SK-N-SH (cell line): Measurements from ENCODE around the gene SOCS3. TPM values are rescaled to one million over a fixed set of nuclear protein-coding genes. Genes with fewer than 3 reads are reported as not detected.

ENCODE experiments used
- CTCF ChIA-PET: fragments of 300-600, 350-600 bp; formaldehyde crosslinking; extraction: SDS; loops from one replicate; lab custom pipeline; 2021; lab: Yijun Ruan, JAX
- POLR2A ChIA-PET: fragments of 350-600 bp; sonication (Branson Sonifier 250); formaldehyde crosslinking; extraction: SDS; loops from one replicate; lab custom pipeline; 2020; ENCODE audit warnings: antibody characterized with exemption, inconsistent platforms; lab: Yijun Ruan, JAX
- DNase-seq: peaks from one replicate; pipeline ENCODE4 v3.0.0; 2012
- H2AFZ ChIP-seq: fragments of 200-600 bp; sonication (generic); 2 replicates; pipeline ENCODE4 v1.8.1; 2016; ENCODE audit warnings: antibody characterized with exemption, mild to moderate bottlenecking, low read depth
- H3F3A ChIP-seq: fragments of 200-600 bp; sonication (generic); replicated peaks from 2 replicates; pipeline ENCODE3; 2016; ENCODE audit warnings: antibody characterized with exemption, mild to moderate bottlenecking; ENCODE audit not compliant: insufficient read depth
- H3K27ac ChIP-seq, 2 experiments: fragments of 200-500 bp in 1 of 2; fragments of 200-600 bp in 1 of 2; sonication (Bioruptor generic) in 1 of 2; sonication (generic), shearing (Covaris generic) in 1 of 2; 2 replicates each; pipeline versions ENCODE4 v1.5.1 to v1.6.1; 2014 to 2016; ENCODE audit warnings: low read depth in 2 of 2, inconsistent platforms in 1 of 2, low read length in 1 of 2, mild to moderate bottlenecking in 1 of 2, mixed read lengths in 1 of 2
- H3K27me3 ChIP-seq: fragments of 200-600 bp; sonication (generic), shearing (Covaris generic); 2 replicates; pipeline ENCODE4 v1.6.1; 2016; ENCODE audit warnings: mixed run types; ENCODE audit not compliant: insufficient read depth
- H3K36me3 ChIP-seq, 2 experiments: fragments of 200-500 bp in 1 of 2; fragments of 200-600 bp in 1 of 2; sonication (Bioruptor generic) in 1 of 2; sonication (generic) in 1 of 2; replicated peaks in 1 of 2; 2 replicates each; pipeline versions ENCODE3 to v1.5.1; 2014 to 2016; ENCODE audit warnings: low read length in 1 of 2, mild to moderate bottlenecking in 1 of 2; ENCODE audit not compliant: insufficient read depth in 2 of 2, control insufficient read depth in 1 of 2
- H3K4me1 ChIP-seq, 2 experiments: fragments of 200-500 bp in 1 of 2; fragments of 200-600 bp in 1 of 2; sonication (Bioruptor generic) in 1 of 2; sonication (generic), shearing (Covaris generic) in 1 of 2; 2 replicates each; pipeline versions ENCODE4 v1.5.1 to v1.6.1; 2014 to 2016; ENCODE audit warnings: low read depth in 1 of 2, low read length in 1 of 2, mixed run types in 1 of 2; ENCODE audit not compliant: insufficient read depth in 2 of 2, control insufficient read depth in 1 of 2
- H3K4me2 ChIP-seq: fragments of 200-600 bp; sonication (generic), shearing (Covaris generic); 2 replicates; pipeline ENCODE4 v1.6.1; 2017; ENCODE audit warnings: mixed run types
- H3K4me3 ChIP-seq, 2 experiments: fragments of 200-500 bp in 1 of 2; fragments of 200-600 bp in 1 of 2; sonication (Bioruptor generic) in 1 of 2; sonication (generic), shearing (Covaris generic) in 1 of 2; 2 replicates each; pipeline versions ENCODE4 v1.5.1 to v1.8.1; 2014 to 2016; ENCODE audit warnings: low read depth in 2 of 2, inconsistent platforms in 1 of 2, low read length in 1 of 2, mild to moderate bottlenecking in 1 of 2, mixed read lengths in 1 of 2, moderate library complexity in 1 of 2
- H3K79me2 ChIP-seq: fragments of 200-600 bp; sonication (generic); 2 replicates; pipeline ENCODE4 v1.8.1; 2017; ENCODE audit warnings: mild to moderate bottlenecking; ENCODE audit not compliant: insufficient read depth
- H3K9ac ChIP-seq: fragments of 200-600 bp; sonication (generic); 2 replicates; pipeline ENCODE4 v1.6.1; 2017; ENCODE audit warnings: mixed run types
- H3K9me2 ChIP-seq: fragments of 200-600 bp; sonication (generic); 2 replicates; pipeline ENCODE4 v1.6.1; 2017; ENCODE audit warnings: mixed run types
- H3K9me3 ChIP-seq: fragments of 200-600 bp; sonication (generic); 2 replicates; pipeline ENCODE4 v1.6.1; 2017; ENCODE audit warnings: mixed run types, mild to moderate bottlenecking, moderate library complexity
- H4K20me1 ChIP-seq: fragments of 200-600 bp; sonication (generic); 2 replicates; pipeline ENCODE4 v1.6.1; 2017; ENCODE audit warnings: mild to moderate bottlenecking, mixed run types; ENCODE audit not compliant: insufficient read depth
- CHD2 ChIP-seq: fragments of 150-350 bp; IDR thresholded peaks from 2 replicates; pipeline ENCODE4 v1.6.1; 2018; ENCODE audit warnings: low read length; ENCODE audit not compliant: partially characterized antibody
- CTCF ChIP-seq: fragments of 200-600 bp; sonication (generic); IDR thresholded peaks from 2 replicates; pipeline ENCODE4 v1.6.1; 2017; ENCODE audit warnings: antibody characterized with exemption, mild to moderate bottlenecking, moderate library complexity
- ELF1 ChIP-seq: IDR thresholded peaks from 2 replicates; pipeline ENCODE4 v1.4.0; 2012
- EP300 ChIP-seq, 2 experiments: IDR thresholded peaks; 2 replicates each; pipeline versions ENCODE4 v1.4.0 to v1.6.1; 2012; ENCODE audit warnings: borderline replicate concordance in 1 of 2, low read depth in 1 of 2, low read length in 1 of 2
- FOSL2 ChIP-seq: IDR thresholded peaks from 2 replicates; pipeline ENCODE4 v1.4.0; 2012; ENCODE audit warnings: low read depth, mild to moderate bottlenecking, moderate library complexity, borderline replicate concordance
- FOXJ3 ChIP-seq: sonication (generic); formaldehyde crosslinking; IDR thresholded peaks from 2 replicates; pipeline ENCODE4 v1.5.1; 2020; ENCODE audit warnings: mild to moderate bottlenecking, missing genetic modification reagents
- GATA2 ChIP-seq: sonication (generic); formaldehyde crosslinking; IDR thresholded peaks from 2 replicates; pipeline ENCODE4 v1.5.0; 2020; ENCODE audit warnings: mild to moderate bottlenecking, missing genetic modification reagents
- JUND ChIP-seq: IDR thresholded peaks from 2 replicates; pipeline ENCODE4 v1.4.0; 2012
- MAX ChIP-seq: IDR thresholded peaks from 2 replicates; pipeline ENCODE4 v1.4.0; 2012; ENCODE audit warnings: low read depth
- NFIC ChIP-seq: IDR thresholded peaks from 2 replicates; pipeline ENCODE4 v1.4.0; 2012; ENCODE audit warnings: borderline replicate concordance
- SMC3 ChIP-seq: IDR thresholded peaks from 2 replicates; pipeline ENCODE4 v1.6.1; 2012; ENCODE audit warnings: low read depth, low read length, improper control_type of control experiment
- TCF12 ChIP-seq: IDR thresholded peaks from 2 replicates; pipeline ENCODE4 v1.4.0; 2012
- TEAD4 ChIP-seq: IDR thresholded peaks from 2 replicates; pipeline ENCODE4 v1.4.0; 2012; ENCODE audit warnings: mild to moderate bottlenecking, borderline replicate concordance; ENCODE audit not compliant: insufficient read depth
- USF2 ChIP-seq: fragments of 150-350 bp; IDR thresholded peaks from 2 replicates; pipeline ENCODE4 v1.6.1; 2017; ENCODE audit warnings: antibody characterized with exemption, low read length, low read depth, borderline replicate concordance
- WGBS: methylation state at CpG from one replicate; pipeline ENCODE4 v1.1.6; 2017; ENCODE audit warnings: low lambda C conversion rate; 5-methylcytosine and 5-hydroxymethylcytosine counted together
- polyA plus RNA-seq, 3 experiments: library from polyadenylated mRNA; depleted of rRNA; stranded (reverse); fragments of >200 nt; gene quantifications; 2 replicates each; pipeline ENCODE4 v1.2.3, GENCODE V29; 2012

The SOCS3 gene
- polyA plus RNA-seq, 1 of the 3 experiments (the other 2 are of a cell fraction) = 24.9 TPM

DNA sequence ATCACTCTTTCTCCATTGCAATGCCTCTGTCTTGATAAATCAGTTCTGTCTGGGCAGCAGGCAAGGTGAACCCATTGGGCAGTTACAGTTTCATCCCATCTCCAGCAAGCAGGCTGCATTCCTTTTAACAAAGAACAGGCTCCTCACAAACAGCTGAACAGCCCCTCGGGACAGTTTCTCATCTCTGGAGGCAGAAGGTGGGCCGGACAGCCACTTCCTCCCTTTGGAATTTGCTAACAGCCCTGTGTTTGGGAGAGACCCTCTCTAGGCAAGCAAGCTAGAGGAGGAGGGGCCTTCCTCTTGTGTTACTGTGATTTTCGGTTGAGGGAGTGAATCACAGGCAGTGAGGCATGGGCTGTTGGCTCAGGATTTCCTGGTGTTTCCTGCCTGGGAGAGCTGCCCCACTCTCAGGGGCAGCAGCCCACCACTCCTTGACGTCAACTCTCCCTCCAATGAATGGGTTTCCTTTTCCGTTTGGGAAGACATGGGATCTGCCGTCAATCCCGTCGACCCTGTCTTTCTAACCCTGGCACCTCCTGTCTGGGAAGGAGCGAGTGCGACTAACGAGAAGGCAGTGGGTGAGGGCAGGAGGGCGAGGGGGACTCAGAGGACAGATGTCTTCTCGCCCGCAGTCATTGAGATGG, 14.9 kb upstream of the SOCS3 start:
- Histone ChIP-seq H4K20me1 (0 out of 2 replicates have a peak, but pooled peaks cover under 1% of the 10 kb centered on the region), H3K9me2 (no peaks in the 10 kb centered on the region), H3K9ac (peak overlapping the region; percentile 63), H3K4me3 (no peak overlapping the region), H2AFZ (peak overlapping the region; percentile 82), H3F3A (peaks cover 38% of the 10 kb centered on the region), H3K4me2 (peak overlapping the region; percentile 58), H3K79me2 (peaks cover 19% of the 10 kb centered on the region), H3K27me3 (no peaks in the 10 kb centered on the region), H3K9me3 (no peaks in the 10 kb centered on the region), H3K36me3 (no peaks in the 10 kb centered on the region), H3K27ac (peak overlapping the region; percentile 3 to 86; a peak in 2 of 4 replicates), H3K4me1 (peaks cover 21 to 34% of the 10 kb centered on the region in 2 experiments)
- no peak for TF ChIP-seq CTCF
- TF ChIP-seq SMC3 = no peak
- 0 out of 2 replicates have a peak, but pooled peaks have one; percentile 21 for TF ChIP-seq ELF1
- 0 out of 2 replicates have a peak, but pooled peaks have one; percentile 33 for TF ChIP-seq TEAD4
- TF ChIP-seq USF2 = no peak
- TF ChIP-seq FOSL2 = peak; percentile 77
- TF ChIP-seq GATA2 (CRISPR knock-in tag) = no peak
- peak; percentile 68 for TF ChIP-seq TCF12
- TF ChIP-seq EP300 (IDR thresholded peaks at IDR 0.05; ENCODE audit: borderline replicate concordance in 1 of 2, low read depth in 1 of 2, low read length in 1 of 2) = 0 out of 4 replicates have a peak, but pooled peaks of 1 of the 2 experiments have one; percentile 64
- peak; percentile 51 for TF ChIP-seq JUND
- peak; percentile 30; the same call in 1 of the 2 replicates for TF ChIP-seq NFIC
- TF ChIP-seq MAX = peak; percentile 65; the same call in 1 of the 2 replicates
- CTCF ChIA-PET = interaction anchor here (0.8 to 12.5 kb wide), 2 partner anchors 15 to 198 kb away, joined by 3 to 175 read pairs; partner anchors contain the start of gene SOCS3
- DNase-seq = no peak
- WGBS = 70% methylated on average over 14 of the region's 14 CpGs
- POLR2A ChIA-PET = no interaction called here

DNA sequence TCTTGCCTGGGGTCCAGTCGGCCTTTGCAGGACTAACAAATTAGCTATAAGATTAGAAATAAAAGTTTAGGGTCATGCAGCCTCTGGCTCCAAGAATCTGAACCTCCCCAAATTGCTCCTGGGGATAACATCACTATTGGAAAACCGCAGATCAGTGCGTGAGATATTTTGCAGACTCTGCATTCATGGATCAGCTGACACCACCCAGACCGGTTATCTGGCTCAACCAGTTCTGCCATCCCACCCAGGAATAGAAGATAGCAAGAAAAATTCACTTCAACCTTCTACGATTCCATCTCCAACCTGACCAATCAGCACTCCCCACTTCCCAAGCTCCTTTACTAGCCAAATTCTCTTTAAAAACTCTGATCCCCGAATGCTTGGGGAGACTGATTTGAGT, 14.3 kb upstream of the SOCS3 start:
- no peaks in the 10 kb centered on the region for H3K27me3 ChIP-seq
- H3K4me3 ChIP-seq = no peak overlapping the region
- DNase-seq = no peak
- no peaks in the 10 kb centered on the region for H3K9me2 ChIP-seq
- no peaks in the 10 kb centered on the region for H3K36me3 ChIP-seq
- H3K79me2 ChIP-seq = peaks cover 13% of the 10 kb centered on the region
- TF ChIP-seq CTCF = no peak
- no peak for TF ChIP-seq FOXJ3
- TF ChIP-seq CHD2 = no peak
- peak overlapping the region; percentile 58 for H3K4me2 ChIP-seq
- whole genome bisulfite sequencing = 74% methylated on average over 6 of the region's 6 CpGs
- peak overlapping the region; percentile 63 for H3K9ac ChIP-seq
- H3K27ac ChIP-seq = peak overlapping the region in 1 of 2 experiments; percentile 86; a peak in 2 of 4 replicates
- peak overlapping the region; percentile 82 for H2AFZ ChIP-seq
- ChIA-PET CTCF (interaction anchor here (0.8 to 12.5 kb wide), 3 partner anchors 14 to 198 kb away, joined by 3 to 175 read pairs (median 14); partner anchors contain the start of gene SOCS3), POLR2A (interaction anchor here (0.7 kb wide), 1 partner anchor 15 kb away, joined by 3 read pairs; no protein-coding TSS in a partner anchor)
- H3F3A ChIP-seq = peaks cover 38% of the 10 kb centered on the region
- no peaks in the 10 kb centered on the region for H4K20me1 ChIP-seq
- peaks cover 22 to 30% of the 10 kb centered on the region in 2 experiments for H3K4me1 ChIP-seq
- H3K9me3 ChIP-seq = no peaks in the 10 kb centered on the region
